PC-3 (cell line): Measurements from ENCODE around the gene IL25.

ENCODE experiments used
- CTCF ChIP-seq: fragments of 300-600 bp; sonication (generic); conservative IDR thresholded peaks from 2 replicates; pipeline ENCODE4 v1.5.1; 2017; ENCODE audit warnings: antibody characterized with exemption, low read depth, mild to moderate bottlenecking, low read length
- EZH2phosphoT487 ChIP-seq: fragments of 300-600 bp; sonication (generic); IDR thresholded peaks from 2 replicates; pipeline ENCODE4 v1.6.1; 2018; ENCODE audit warnings: mild to moderate bottlenecking, antibody characterized with exemption, low read length, borderline replicate concordance

GRCh38 chr14:23372509-23372908 is at the start of gene IL25:
- TF ChIP-seq CTCF (no peak), EZH2phosphoT487 (no peak)
